Testis (tissue), 3 donors: Measurements from ENCODE around the gene DDR2. TPM values are rescaled to one million over a fixed set of nuclear protein-coding genes. Genes with fewer than 3 reads are reported as not detected.

Experiments
- DNase-seq: peaks from one replicate; pipeline ENCODE4 v3.0.0-alpha.2; 2019
- H3K27ac ChIP-seq, 2 donors: fragments of 200-600 bp; sonication (generic); one replicate each; pipeline ENCODE4 v1.5.1; 2019
- H3K27me3 ChIP-seq: fragments of 200-600 bp; sonication (generic); one replicate; pipeline ENCODE4 v1.5.1; 2019
- H3K36me3 ChIP-seq: fragments of 200-600 bp; sonication (generic); one replicate; pipeline ENCODE4 v1.5.1; 2017; ENCODE audit warnings: low read depth; ENCODE audit errors: missing control alignments
- H3K4me1 ChIP-seq: fragments of 200-600 bp; sonication (generic); one replicate; pipeline ENCODE4 v1.5.1; 2019
- H3K4me3 ChIP-seq, 2 donors: fragments of 200-600 bp; sonication (generic); one replicate each; pipeline ENCODE4 v1.5.1; 2017 to 2019
- H3K9me3 ChIP-seq: fragments of 200-600 bp; sonication (generic); one replicate; pipeline ENCODE4 v1.5.1; 2017
- CTCF ChIP-seq, 3 experiments: fragments of 450-650 bp in 2 of 3; fragments of 200-600 bp in 1 of 3; sonication (generic) in 1 of 3; IDR thresholded peaks; one replicate each; pipeline ENCODE4 v1.5.1; 2016 to 2019; ENCODE audit warnings: antibody characterized with exemption in 3 of 3, mild to moderate bottlenecking in 2 of 3, moderate library complexity in 1 of 3
- POLR2A ChIP-seq: fragments of 450-650 bp; IDR thresholded peaks from one replicate; pipeline ENCODE4 v1.6.1; 2017; ENCODE audit warnings: antibody characterized with exemption, mild to moderate bottlenecking, moderate library complexity
- WGBS, 2 donors: methylation state at CpG; one replicate each; pipeline ENCODE4 v1.1.5; 2018; 5-methylcytosine and 5-hydroxymethylcytosine counted together
- intact Hi-C: fragments of 100-400 bp; cut with DNase I; formaldehyde crosslinking; loops from one replicate; pipeline ENCODE4 v1.15.1; 2023; ENCODE audit warnings: low total_unique reads
- polyA plus RNA-seq: library from polyadenylated mRNA; stranded (reverse); fragments of 350-450 nt; fragmentation: Illumina TruSeq; extraction: RNeasy Lipid Tissue Mini Kit (QIAGEN cat#74804); gene quantifications from one replicate; pipeline ENCODE4 v1.2.3, GENCODE V29; 2014; ENCODE audit warnings: low read depth, low replicate concordance; ENCODE audit not compliant: insufficient read depth
- total RNA-seq, 2 donors: library from RNA; depleted of rRNA; stranded (reverse); fragments of >200 nt; gene quantifications; one replicate each; pipeline ENCODE4 v1.2.3, GENCODE V29; 2016

Gene DDR2
- total and polyA plus RNA-seq, 3 donors from 2014 or later = 9.0 to 13.2 (median 9.2) TPM

GRCh38 chr1:162609306-162609705, 23.0 kb upstream of the DDR2 start:
- 80 to 88% methylated on average over 2 of the region's 2 CpGs for WGBS, 2 donors
- intact Hi-C loops = loop anchor here (10.0 kb wide), 1 partner anchor 415 kb away; no protein-coding TSS in a partner anchor
- TF ChIP-seq POLR2A (no peak), CTCF (IDR thresholded peaks at IDR 0.05) (no peak)

GRCh38 chr1:162612606-162613400, 19.5 kb upstream of the DDR2 start:
- 51 to 58% methylated on average over 8 of the region's 8 CpGs for WGBS, 2 donors
- intact Hi-C loops = no loop called here
- H3K9me3 ChIP-seq = no peaks in the 10 kb centered on the region
- H3K4me1 ChIP-seq = no peaks in the 10 kb centered on the region
- no peak for DNase-seq
- peak overlapping the region; percentile 27 to 50 for H3K27ac ChIP-seq
- TF ChIP-seq POLR2A (no peak), CTCF (IDR thresholded peaks at IDR 0.05) (no peak)
- no peak overlapping the region for H3K4me3 ChIP-seq
- H3K36me3 ChIP-seq = no peaks in the 10 kb centered on the region
- no peaks in the 10 kb centered on the region for H3K27me3 ChIP-seq

More at GRCh38 chr1:162609306-162609705, 23.0 kb upstream of the DDR2 start:
- H3K4me3 ChIP-seq = no peak overlapping the region
- H3K27me3 ChIP-seq = no peaks in the 10 kb centered on the region
- no peak for DNase-seq
- H3K4me1 ChIP-seq = no peaks in the 10 kb centered on the region
- no peaks in the 10 kb centered on the region for H3K9me3 ChIP-seq
- no peak overlapping the region for H3K27ac ChIP-seq
- no peaks in the 10 kb centered on the region for H3K36me3 ChIP-seq

- DNase-seq = no peak
- 54 to 74% methylated on average over 1 of the region's 1 CpG for WGBS, 2 donors
- H3K9me3 ChIP-seq = no peaks in the 10 kb centered on the region
- H3K27ac ChIP-seq = no peak overlapping the region
- intact Hi-C loops = no loop called here
- TF ChIP-seq CTCF (IDR thresholded peaks at IDR 0.05) (no peak), POLR2A (no peak)
- H3K36me3 ChIP-seq = no peaks in the 10 kb centered on the region
- H3K27me3 ChIP-seq = no peaks in the 10 kb centered on the region
- H3K4me3 ChIP-seq = no peak overlapping the region
- H3K4me1 ChIP-seq = no peaks in the 10 kb centered on the region
Measured at GRCh38 chr1:162616848-162617247, 15.4 kb upstream of the DDR2 start.

GRCh38 chr1:162617513-162617912, 14.8 kb upstream of the DDR2 start:
- H3K9me3 ChIP-seq = no peaks in the 10 kb centered on the region
- TF ChIP-seq POLR2A (no peak), CTCF (IDR thresholded peaks at IDR 0.05) (no peak)
- no peak for DNase-seq
- no peaks in the 10 kb centered on the region for H3K27me3 ChIP-seq
- H3K4me1 ChIP-seq = no peaks in the 10 kb centered on the region
- no peak overlapping the region for H3K27ac ChIP-seq
- H3K36me3 ChIP-seq = no peaks in the 10 kb centered on the region
- intact Hi-C loops = no loop called here
- 96 to 100% methylated on average over 1 of the region's 1 CpG for WGBS, 2 donors
- H3K4me3 ChIP-seq = no peak overlapping the region

- Histone ChIP-seq H3K36me3 (no peaks in the 10 kb centered on the region), H3K9me3 (no peaks in the 10 kb centered on the region), H3K27ac (no peak overlapping the region), H3K27me3 (no peaks in the 10 kb centered on the region), H3K4me1 (no peaks in the 10 kb centered on the region), H3K4me3 (no peak overlapping the region)
- 92 to 96% methylated on average over 3 of the region's 3 CpGs for WGBS, 2 donors
- DNase-seq = no peak
- TF ChIP-seq CTCF (IDR thresholded peaks at IDR 0.05) (no peak), POLR2A (no peak)
- intact Hi-C loops = no loop called here
Measured at GRCh38 chr1:162619076-162619475, 13.2 kb upstream of the DDR2 start.
